A549 (cell line): Measurements from ENCODE around the gene GPD1.

Source experiments
- EP300 ChIP-seq, 2 experiments: fragments of >200 bp; sonication (Bioruptor Twin); formaldehyde crosslinking; IDR thresholded peaks; 2 replicates in 1 of 2; 3 replicates in 1 of 2; pipeline ENCODE4 v1.6.1; 2016 to 2017
- KDM5A ChIP-seq: fragments of 200-600 bp; sonication (generic); IDR thresholded peaks from 2 replicates; pipeline ENCODE4 v1.6.1; 2016; ENCODE audit warnings: antibody characterized with exemption, mild to moderate bottlenecking
- MAZ ChIP-seq: fragments of 150-350 bp; IDR thresholded peaks from 2 replicates; pipeline ENCODE4 v1.6.1; 2014; ENCODE audit warnings: antibody characterized with exemption, low read depth, low read length, borderline replicate concordance
- POLR2A ChIP-seq: IDR thresholded peaks from 2 replicates; pipeline ENCODE4 v1.6.1; 2012; ENCODE audit warnings: mild to moderate bottlenecking, low read length
- RAD21 ChIP-seq, 2 experiments: fragments of >200 bp in 1 of 2; sonication (Bioruptor Twin) in 1 of 2; formaldehyde crosslinking in 1 of 2; IDR thresholded peaks in 1 of 2; conservative IDR thresholded peaks in 1 of 2; 2 replicates in 1 of 2; 3 replicates in 1 of 2; pipeline ENCODE4 v1.6.1; 2012 to 2018; ENCODE audit warnings: inconsistent platforms in 1 of 2
- TF ChIP-seq, protein P1 (sequence below): fragments of >200 bp; sonication (Bioruptor Twin); formaldehyde crosslinking; IDR thresholded peaks from 3 replicates; pipeline ENCODE4 v1.5.1; 2016
- TF ChIP-seq, protein P2 (sequence below): fragments of >200 bp; sonication (Bioruptor Twin); formaldehyde crosslinking; IDR thresholded peaks from 3 replicates; pipeline ENCODE4 v1.6.1; 2016

DNA sequence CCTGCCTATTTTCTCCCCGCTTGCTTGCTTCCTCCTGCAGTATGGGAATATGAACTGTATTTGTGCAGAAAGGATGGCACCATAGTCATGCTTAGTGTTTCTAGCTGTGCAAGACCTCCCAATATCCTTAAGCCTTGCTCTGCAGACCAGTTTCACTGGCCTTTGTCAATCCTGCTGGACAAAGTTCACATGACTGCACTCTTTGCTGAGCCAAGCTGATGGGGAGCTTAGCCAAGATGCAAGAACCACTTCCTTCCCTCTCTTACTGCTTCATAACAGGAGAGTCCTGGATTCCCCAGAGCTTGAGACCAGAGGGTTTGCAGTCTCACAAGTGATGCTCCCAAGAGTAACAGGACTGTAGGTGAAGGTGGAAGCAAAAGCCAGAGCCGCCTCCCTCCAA lies 42.6 kb upstream of the GPD1 start:
- TF ChIP-seq RAD21 (conservative IDR thresholded peaks at IDR 0.05 in 1 of 2, IDR thresholded peaks at IDR 0.05 in 1 of 2) = no peak
- TF ChIP-seq POLR2A = no peak
- no peak for TF ChIP-seq EP300 (IDR thresholded peaks at IDR 0.05)
- TF ChIP-seq, protein P1, sequence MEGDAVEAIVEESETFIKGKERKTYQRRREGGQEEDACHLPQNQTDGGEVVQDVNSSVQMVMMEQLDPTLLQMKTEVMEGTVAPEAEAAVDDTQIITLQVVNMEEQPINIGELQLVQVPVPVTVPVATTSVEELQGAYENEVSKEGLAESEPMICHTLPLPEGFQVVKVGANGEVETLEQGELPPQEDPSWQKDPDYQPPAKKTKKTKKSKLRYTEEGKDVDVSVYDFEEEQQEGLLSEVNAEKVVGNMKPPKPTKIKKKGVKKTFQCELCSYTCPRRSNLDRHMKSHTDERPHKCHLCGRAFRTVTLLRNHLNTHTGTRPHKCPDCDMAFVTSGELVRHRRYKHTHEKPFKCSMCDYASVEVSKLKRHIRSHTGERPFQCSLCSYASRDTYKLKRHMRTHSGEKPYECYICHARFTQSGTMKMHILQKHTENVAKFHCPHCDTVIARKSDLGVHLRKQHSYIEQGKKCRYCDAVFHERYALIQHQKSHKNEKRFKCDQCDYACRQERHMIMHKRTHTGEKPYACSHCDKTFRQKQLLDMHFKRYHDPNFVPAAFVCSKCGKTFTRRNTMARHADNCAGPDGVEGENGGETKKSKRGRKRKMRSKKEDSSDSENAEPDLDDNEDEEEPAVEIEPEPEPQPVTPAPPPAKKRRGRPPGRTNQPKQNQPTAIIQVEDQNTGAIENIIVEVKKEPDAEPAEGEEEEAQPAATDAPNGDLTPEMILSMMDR = no peak
- no peak for TF ChIP-seq KDM5A
- TF ChIP-seq MAZ = no peak
- TF ChIP-seq, protein P2, sequence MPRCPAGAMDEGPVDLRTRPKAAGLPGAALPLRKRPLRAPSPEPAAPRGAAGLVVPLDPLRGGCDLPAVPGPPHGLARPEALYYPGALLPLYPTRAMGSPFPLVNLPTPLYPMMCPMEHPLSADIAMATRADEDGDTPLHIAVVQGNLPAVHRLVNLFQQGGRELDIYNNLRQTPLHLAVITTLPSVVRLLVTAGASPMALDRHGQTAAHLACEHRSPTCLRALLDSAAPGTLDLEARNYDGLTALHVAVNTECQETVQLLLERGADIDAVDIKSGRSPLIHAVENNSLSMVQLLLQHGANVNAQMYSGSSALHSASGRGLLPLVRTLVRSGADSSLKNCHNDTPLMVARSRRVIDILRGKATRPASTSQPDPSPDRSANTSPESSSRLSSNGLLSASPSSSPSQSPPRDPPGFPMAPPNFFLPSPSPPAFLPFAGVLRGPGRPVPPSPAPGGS = no peak
